Activated CD8-positive, alpha-beta memory T cell treated with anti-CD3 and anti-CD28 coated beads, Interleukin-2, amount 50 U/mL, for 1 hour (primary cell): ENCODE data around the gene TFAP2A.

Source experiments
- DNase-seq: peaks from one replicate; pipeline ENCODE4 v3.0.0-alpha.2; 2020; ENCODE audit errors: extremely low read depth

TFAP2A gene

GRCh38 chr6:10412461-10413261 is 2.2 kb downstream of the TFAP2A start:
- no peak for DNase-seq

- DNase-seq: no peak
Observed at GRCh38 chr6:10411971-10412460, 2.9 kb downstream of the TFAP2A start.

GRCh38 chr6:10411131-10411970 is 3.5 kb downstream of the TFAP2A start:
- no peak for DNase-seq

GRCh38 chr6:10410207-10411050 is 4.4 kb downstream of the TFAP2A start:
- no peak for DNase-seq

- no peak for DNase-seq
Observed at GRCh38 chr6:10409731-10410206, 5.1 kb downstream of the TFAP2A start.

- DNase-seq: no peak
Observed at GRCh38 chr6:10409233-10409721, 5.6 kb downstream of the TFAP2A start.

DNA sequence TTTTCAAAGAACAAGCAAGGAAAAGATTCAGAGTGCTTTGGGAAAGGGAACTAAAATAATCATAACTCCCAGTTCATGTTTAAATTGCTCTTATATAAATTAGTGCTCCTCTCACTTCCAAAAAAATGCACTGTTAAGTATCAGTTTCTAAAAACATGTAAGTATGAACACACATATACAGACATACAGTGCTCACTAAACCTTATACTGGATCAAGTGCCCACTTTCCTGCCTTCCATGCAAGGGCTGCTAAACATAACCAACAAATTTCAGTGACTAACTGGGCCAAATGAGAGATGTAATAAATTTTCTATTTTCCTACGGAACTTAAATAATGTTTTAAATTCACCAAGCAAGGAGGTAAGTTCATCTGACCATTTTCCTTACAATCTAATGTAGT is 6.4 kb downstream of the TFAP2A start:
- DNase-seq: no peak

DNA sequence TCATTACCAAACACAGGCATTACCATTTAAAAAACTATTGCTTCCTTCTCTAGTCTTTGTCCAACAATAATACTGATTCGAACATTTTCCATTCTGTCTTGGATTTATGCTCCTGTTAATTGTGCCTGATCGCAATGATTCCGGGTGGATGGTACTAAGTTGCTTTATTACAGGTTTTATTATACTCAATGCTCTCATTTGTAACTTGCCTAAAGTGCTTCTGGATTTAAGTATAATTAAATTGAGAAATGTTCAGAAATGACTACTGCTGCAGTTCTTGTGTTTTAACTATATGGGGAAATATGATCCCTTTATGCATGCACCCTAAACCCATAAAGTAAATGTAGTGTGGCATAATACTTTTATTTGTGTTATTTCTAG is 7.2 kb downstream of the TFAP2A start:
- DNase-seq: no peak

GRCh38 chr6:10407018-10407673 is 7.7 kb downstream of the TFAP2A start:
- DNase-seq: no peak

DNA sequence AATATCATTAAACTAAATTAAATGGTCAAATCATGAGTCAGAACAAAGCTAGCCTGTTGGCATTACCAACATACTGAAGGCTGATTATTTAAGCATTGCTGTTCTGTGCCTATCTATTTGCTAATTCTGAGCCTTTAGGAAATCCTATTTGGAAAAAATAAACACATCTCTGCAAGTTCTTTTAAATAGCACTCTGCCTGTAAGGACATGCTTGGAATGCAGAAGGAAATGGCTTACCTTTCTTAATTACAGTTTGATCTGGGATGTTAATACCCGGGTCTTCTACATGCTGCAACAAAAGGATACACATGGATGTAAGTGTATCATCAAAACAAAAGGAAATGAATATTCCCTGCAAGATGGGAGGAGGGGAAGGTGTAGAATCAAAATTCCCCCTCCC is 8.3 kb downstream of the TFAP2A start:
- no peak for DNase-seq

GRCh38 chr6:10405513-10405900 is 9.4 kb downstream of the TFAP2A start:
- no peak for DNase-seq

DNA sequence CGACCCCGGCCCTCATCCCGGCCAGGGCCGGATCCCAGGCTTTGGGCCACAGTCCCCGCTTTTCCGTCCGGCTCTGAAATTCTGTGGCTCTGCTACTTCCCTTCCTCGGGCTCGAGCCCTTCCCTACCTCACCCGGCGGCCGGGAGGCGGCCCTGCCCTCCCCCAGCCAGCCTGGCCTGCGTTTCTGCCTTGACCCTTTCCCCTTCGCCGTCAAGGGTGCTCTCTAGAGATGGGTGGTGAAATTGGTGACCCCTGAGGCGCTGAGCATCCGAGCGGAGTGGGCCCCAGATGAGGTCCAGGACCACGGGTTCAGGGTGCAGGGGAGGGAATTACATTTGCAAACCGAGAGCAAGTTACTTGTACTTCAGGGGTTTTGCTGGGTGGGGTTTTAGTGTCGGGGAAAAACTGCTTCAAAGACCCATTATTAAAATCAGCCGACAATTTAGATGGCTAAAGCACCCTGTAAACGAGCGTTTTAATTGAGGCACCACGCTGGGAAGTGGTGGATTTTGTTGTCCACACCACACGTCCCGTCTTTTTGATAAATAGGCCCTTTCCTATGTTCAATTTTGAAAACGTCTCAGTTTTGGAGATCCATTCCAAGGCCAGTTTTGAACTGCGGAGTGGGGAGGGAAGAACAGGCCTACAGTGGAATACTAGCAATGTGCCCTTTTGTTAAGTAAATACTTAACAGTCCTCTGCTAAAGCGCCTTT is 9.9 kb downstream of the TFAP2A start:
- no peak for DNase-seq

- DNase-seq: peak; percentile 45
Observed at GRCh38 chr6:10404107-10404798, 10.6 kb downstream of the TFAP2A start.

- DNase-seq: no peak
Observed at GRCh38 chr6:10403385-10404106, 11.3 kb downstream of the TFAP2A start.

- no peak for DNase-seq
Observed at GRCh38 chr6:10402648-10403311, 12.1 kb downstream of the TFAP2A start.

DNA sequence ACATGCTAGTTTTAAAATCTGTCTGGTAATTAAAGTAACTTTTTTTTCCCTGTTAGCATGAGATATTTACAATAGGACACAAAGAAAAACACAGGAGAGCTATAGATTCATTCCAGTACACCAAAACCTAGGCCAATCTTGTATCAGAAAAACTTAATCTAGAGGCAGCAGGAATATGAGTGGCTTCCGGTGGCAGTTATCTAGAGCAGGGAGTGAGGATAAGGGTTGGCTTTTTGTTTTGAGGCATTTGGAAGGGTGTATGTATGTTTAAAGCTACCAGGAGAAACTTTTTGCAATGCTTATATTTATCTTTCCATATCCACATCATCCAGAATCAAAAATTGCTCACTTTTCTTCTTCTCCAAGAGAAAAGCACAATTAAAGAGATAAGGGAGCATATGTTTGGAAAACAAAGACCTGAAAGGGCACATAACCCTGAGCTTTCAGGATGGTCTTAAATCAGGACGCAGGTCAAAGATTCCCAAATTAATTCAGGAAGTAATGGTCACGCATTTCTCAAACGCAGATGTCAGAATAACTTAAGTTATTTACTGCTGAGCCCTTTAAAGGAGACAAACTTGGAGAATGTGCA is 13.1 kb downstream of the TFAP2A start:
- DNase-seq: no peak

DNA sequence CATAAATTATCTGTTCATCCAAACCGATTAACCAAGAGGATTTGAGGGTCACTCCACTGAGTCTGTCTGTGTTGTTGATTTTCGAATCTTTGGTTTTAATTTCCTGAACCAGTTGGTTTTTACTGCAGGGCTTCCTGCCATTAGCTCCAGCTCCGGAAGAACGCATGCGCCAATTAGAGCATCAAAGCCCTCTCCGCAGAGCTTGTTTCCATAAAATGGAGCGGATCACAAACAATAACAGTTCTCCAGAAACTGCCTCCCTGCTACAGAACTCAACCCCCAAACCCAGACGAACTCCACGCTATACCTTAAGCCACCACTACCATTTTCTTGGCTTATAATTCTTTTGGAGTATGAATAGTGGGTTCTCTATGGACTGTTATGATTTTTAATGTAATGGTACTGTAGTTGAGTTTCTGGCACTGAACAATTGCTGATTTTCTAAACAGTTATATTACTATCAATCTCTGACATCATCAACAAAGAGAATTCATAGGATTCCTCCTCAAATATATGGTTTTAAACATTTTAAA is 13.8 kb downstream of the TFAP2A start:
- DNase-seq: no peak

GRCh38 chr6:10400330-10400729 is 14.5 kb downstream of the TFAP2A start:
- DNase-seq: no peak
